ENCODE results near the gene DEDD. TPM values are rescaled to one million over a fixed set of nuclear protein-coding genes. Genes with fewer than 3 reads are reported as not detected.

The DEDD gene
- total RNA-seq, 1 experiment from 2014 or later: 29.8 TPM

DNA sequence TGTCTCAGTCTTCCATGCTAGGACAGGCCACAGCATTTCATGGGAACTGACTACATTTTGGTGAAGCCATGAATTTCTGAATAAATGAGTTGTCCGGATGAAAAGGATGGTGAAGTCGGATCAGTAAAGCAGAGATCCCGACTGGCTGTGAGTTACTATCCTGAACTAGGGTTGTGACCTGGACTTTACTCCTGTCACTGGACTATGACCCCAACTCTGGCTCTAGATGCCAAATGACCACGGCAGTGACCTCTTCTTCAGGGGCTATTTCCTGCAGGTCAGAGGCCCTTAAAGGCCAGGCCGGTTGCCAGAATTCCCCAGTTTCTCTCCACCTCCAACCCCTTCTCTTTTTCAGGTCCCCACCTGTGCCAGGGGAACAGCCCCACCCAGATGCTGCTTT lies 41.4 kb downstream of the DEDD start:
- peaks cover 19% of the 10 kb centered on the region for H3F3A ChIP-seq (ENCODE audit: insufficient read depth, low read depth)
- no peaks in the 10 kb centered on the region for H4K20me1 ChIP-seq (ENCODE audit: insufficient read depth)
- BruUV-seq (replicated peaks): no TSS peak
- no peaks in the 10 kb centered on the region for H3K9me2 ChIP-seq (ENCODE audit: insufficient read depth)
- DNase-seq: no peak
- H3K36me3 ChIP-seq (ENCODE audit: low read depth): no peaks in the 10 kb centered on the region
- no peak overlapping the region for H3K4me2 ChIP-seq
- peaks cover 29% of the 10 kb centered on the region for H3K79me2 ChIP-seq (ENCODE audit: low read depth)
- no peak overlapping the region for H3K27ac ChIP-seq
- intact Hi-C loops (cut with micrococcal nuclease; ENCODE audit: unreplicated experiment): no loop called here
- no peak overlapping the region for H3K4me3 ChIP-seq
- CTCF ChIA-PET: no interaction called here
- no peak overlapping the region for H2AFZ ChIP-seq
- POLR2A ChIA-PET (ENCODE audit: unreplicated experiment): no interaction called here
- no peaks in the 10 kb centered on the region for H3K9me3 ChIP-seq (ENCODE audit: insufficient read depth, low read depth)
- no peaks in the 10 kb centered on the region for H3K27me3 ChIP-seq (ENCODE audit: insufficient read depth, low read depth)
- TF ChIP-seq, protein P1, sequence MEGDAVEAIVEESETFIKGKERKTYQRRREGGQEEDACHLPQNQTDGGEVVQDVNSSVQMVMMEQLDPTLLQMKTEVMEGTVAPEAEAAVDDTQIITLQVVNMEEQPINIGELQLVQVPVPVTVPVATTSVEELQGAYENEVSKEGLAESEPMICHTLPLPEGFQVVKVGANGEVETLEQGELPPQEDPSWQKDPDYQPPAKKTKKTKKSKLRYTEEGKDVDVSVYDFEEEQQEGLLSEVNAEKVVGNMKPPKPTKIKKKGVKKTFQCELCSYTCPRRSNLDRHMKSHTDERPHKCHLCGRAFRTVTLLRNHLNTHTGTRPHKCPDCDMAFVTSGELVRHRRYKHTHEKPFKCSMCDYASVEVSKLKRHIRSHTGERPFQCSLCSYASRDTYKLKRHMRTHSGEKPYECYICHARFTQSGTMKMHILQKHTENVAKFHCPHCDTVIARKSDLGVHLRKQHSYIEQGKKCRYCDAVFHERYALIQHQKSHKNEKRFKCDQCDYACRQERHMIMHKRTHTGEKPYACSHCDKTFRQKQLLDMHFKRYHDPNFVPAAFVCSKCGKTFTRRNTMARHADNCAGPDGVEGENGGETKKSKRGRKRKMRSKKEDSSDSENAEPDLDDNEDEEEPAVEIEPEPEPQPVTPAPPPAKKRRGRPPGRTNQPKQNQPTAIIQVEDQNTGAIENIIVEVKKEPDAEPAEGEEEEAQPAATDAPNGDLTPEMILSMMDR (conservative IDR thresholded peaks at IDR 0.05): no peak
- no peak for TF ChIP-seq EZH2 (IDR thresholded peaks at IDR 0.05; ENCODE audit: low read depth)
- H3K4me1 ChIP-seq (replicated peaks; ENCODE audit: insufficient read depth): peaks cover 73% of the 10 kb centered on the region

DNA sequence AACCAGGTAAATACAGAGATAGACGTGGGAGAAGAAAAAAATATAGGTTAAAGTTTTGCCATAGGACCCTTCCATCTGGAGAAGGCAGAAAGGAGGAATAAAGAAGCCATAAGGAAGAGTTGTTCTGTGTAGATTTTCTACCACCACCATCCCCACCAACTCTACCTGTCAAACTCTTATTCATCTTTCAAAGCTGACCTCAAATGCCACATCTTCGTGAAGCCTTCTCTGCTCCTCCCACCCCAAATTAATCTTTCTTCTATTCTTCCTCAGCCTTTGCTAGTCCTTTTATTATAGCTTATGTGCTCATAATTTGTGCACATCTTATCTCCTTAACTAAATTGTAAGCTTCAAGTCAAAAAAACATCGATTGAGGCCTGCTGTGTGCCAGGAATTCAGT lies 41.9 kb downstream of the DEDD start:
- CTCF ChIA-PET: interaction anchor here (0.7 kb wide), 1 partner anchor 72 kb away, joined by 3 read pairs; no protein-coding TSS in a partner anchor
- TF ChIP-seq EZH2 (IDR thresholded peaks at IDR 0.05; ENCODE audit: low read depth): no peak
- TF ChIP-seq, protein P1 (conservative IDR thresholded peaks at IDR 0.05): no peak
- no peaks in the 10 kb centered on the region for H3K27me3 ChIP-seq (ENCODE audit: insufficient read depth, low read depth)
- intact Hi-C loops (cut with micrococcal nuclease; ENCODE audit: unreplicated experiment): no loop called here
- no peak overlapping the region for H3K4me2 ChIP-seq
- H3K27ac ChIP-seq: no peak overlapping the region
- no peaks in the 10 kb centered on the region for H3K9me3 ChIP-seq (ENCODE audit: insufficient read depth, low read depth)
- no peak overlapping the region for H3K4me3 ChIP-seq
- no peak for DNase-seq
- BruUV-seq (replicated peaks): no TSS peak
- no peaks in the 10 kb centered on the region for H3K36me3 ChIP-seq (ENCODE audit: low read depth)
- peaks cover 34% of the 10 kb centered on the region for H3K79me2 ChIP-seq (ENCODE audit: low read depth)
- H3K4me1 ChIP-seq (replicated peaks; ENCODE audit: insufficient read depth): peaks cover 78% of the 10 kb centered on the region
- no peaks in the 10 kb centered on the region for H3K9me2 ChIP-seq (ENCODE audit: insufficient read depth)
- POLR2A ChIA-PET (ENCODE audit: unreplicated experiment): no interaction called here
- H2AFZ ChIP-seq: no peak overlapping the region
- H3F3A ChIP-seq (ENCODE audit: insufficient read depth, low read depth): peaks cover 19% of the 10 kb centered on the region
- H4K20me1 ChIP-seq (ENCODE audit: insufficient read depth): no peaks in the 10 kb centered on the region

DNA sequence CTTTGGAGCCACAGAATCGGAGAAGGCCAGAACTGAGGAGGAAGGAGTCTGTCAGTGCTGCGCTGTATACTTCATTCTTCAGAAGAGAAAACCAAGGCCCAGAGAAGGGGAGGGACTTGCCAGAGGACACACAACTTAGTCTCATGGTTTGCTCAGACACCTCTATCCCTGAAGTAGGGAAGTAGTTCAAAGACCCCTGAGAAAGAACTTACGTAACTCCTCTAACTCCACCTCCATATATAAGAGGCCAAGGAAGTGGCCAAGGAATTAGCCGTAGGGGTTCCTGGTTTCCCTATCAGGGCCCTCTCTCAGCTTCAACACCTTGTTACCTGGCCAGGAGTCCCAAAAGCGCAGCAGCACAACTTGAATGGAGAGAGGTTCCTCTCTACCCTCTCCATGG lies 42.5 kb downstream of the DEDD start:
- intact Hi-C loops (cut with micrococcal nuclease; ENCODE audit: unreplicated experiment): no loop called here
- ChIA-PET CTCF (interaction anchor here (0.7 to 0.8 kb wide), 2 partner anchors 69 to 71 kb away, joined by 3 to 6 read pairs; partner anchors contain the start of gene F11R), POLR2A (ENCODE audit: unreplicated experiment) (no interaction called here)
- DNase-seq: no peak
- TF ChIP-seq EZH2 (IDR thresholded peaks at IDR 0.05; ENCODE audit: low read depth): no peak
- TF ChIP-seq, protein P1 (conservative IDR thresholded peaks at IDR 0.05): no peak
- no TSS peak for BruUV-seq (replicated peaks)
- no peak overlapping the region; the same call in 1 of the 2 replicates for H3K4me3 ChIP-seq
- no peaks in the 10 kb centered on the region for H4K20me1 ChIP-seq (ENCODE audit: insufficient read depth)
- H3K79me2 ChIP-seq (ENCODE audit: low read depth): peaks cover 38% of the 10 kb centered on the region
- H3K27ac ChIP-seq: peak overlapping the region; percentile 86; the same call in 1 of the 2 replicates
- H3K4me1 ChIP-seq (replicated peaks; ENCODE audit: insufficient read depth): peaks cover 84% of the 10 kb centered on the region
- H3K36me3 ChIP-seq (ENCODE audit: low read depth): no peaks in the 10 kb centered on the region
- H3F3A ChIP-seq (ENCODE audit: insufficient read depth, low read depth): peaks cover 19% of the 10 kb centered on the region
- H3K9me2 ChIP-seq (ENCODE audit: insufficient read depth): no peaks in the 10 kb centered on the region
- peak overlapping the region; percentile 92 for H3K4me2 ChIP-seq
- H3K9me3 ChIP-seq (ENCODE audit: insufficient read depth, low read depth): no peaks in the 10 kb centered on the region
- H2AFZ ChIP-seq: peak overlapping the region; percentile 40; the same call in 1 of the 2 replicates
- H3K27me3 ChIP-seq (ENCODE audit: insufficient read depth, low read depth): no peaks in the 10 kb centered on the region

All from PC-9 (cell line).